GM21737 (cell line): ENCODE measurements around the gene PIAS1.
"Not testable (repeated sequence)": the region's sequence is repeated elsewhere in the genome, so short reads cannot be mapped to it uniquely, and the experiment has no call there.

ENCODE experiments used
- ATAC-seq: cut with Tn5 transposase; IDR thresholded peaks from one replicate; pipeline ENCODE4 v1.9.1; 2021; ENCODE audit warnings: mild to moderate bottlenecking, moderate library complexity; ENCODE audit not compliant: unreplicated experiment

Gene PIAS1

DNA sequence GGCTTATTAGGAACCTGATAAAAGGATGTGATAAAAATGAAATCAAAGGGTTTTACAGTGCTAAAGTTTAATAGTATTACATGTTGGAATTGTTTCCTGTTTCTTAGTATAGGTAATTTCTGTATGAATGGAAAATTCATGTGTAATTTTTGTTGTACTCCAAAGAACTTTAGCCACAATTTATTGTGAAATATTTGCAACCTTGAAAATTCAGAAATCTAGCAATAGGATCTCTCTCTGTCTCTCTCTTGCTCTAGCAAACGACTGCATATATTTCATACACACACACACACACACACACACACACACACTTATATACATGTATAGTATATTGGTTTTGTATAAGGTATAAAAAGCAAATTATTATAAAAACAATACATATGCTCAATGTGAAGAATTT lies 59.6 kb downstream of the PIAS1 start:
- ATAC-seq = no peak

DNA sequence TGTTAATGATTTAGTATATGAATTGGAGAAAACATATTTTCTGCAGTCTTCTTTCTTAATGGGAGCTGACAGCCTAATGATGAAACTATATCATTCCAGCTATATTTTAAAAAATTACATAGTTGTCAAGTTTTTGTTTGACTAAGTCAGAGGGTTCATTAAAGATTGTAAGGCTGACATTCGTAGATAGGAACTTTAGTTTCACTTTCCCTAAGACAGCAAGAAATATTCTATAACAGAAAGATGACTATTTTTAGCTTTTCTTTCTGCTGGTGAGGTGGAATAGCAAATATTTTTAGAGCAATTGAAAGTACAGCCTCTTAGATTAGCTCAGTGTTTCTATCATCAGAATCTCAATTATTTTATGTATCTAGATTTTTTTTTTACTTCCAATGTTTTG lies 60.2 kb downstream of the PIAS1 start:
- no peak for ATAC-seq

DNA sequence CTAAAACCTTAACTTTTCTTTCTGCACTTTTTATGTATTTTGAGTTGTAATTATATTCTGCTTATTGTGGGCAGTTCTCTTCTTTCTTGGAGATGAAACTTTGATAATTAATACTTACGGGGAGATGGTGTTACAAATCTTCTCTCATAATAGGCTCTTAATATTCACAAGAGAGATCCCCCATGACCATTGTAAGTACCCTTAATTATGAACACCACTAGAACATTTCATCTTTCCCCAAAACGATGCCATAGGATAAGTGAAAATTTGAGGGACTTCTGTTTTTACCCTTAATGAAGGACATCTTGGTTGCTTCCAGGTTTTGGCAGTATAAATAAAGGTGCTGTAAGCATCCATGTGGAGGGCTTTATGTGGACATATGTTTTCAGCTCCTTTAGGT lies 60.7 kb downstream of the PIAS1 start:
- ATAC-seq = no peak

DNA sequence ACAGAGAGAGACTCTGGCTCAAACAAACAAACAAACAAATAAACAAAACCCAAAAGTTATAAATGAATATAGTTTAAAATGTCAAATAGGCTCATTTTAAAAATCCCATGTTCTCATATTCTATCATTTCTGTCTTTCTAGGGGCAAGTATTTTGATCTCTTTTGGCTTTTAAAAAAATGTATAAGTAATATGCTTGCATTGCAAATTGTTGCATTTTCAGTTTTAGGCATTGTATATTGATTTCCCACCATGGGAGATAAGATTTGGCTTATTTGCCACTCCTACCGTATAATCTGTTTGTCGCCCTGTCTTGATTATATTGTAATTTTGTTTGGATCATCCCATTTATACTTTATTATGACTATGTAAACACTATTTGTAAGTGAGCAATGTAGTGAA lies 70.6 kb downstream of the PIAS1 start:
- no peak for ATAC-seq

DNA sequence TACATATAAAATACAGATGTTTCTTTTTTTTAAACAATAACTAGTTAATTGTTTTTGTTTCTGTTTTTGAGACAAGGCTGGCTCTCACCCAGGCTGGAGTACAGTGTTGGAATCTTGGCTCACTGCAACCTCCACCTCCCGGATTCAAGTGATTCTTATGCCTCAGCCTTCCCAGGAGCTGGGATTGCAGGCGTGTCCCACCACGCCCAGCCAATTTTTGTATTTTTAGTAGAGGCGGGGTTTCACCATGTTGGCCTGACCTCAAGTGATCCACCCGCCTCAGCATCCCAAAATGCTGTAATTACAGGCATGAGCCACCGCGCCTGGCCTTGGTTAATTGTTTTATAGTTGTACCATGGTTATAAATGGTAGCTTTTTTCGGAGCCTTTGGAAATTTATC lies 72.3 kb downstream of the PIAS1 start:
- no peak for ATAC-seq

DNA sequence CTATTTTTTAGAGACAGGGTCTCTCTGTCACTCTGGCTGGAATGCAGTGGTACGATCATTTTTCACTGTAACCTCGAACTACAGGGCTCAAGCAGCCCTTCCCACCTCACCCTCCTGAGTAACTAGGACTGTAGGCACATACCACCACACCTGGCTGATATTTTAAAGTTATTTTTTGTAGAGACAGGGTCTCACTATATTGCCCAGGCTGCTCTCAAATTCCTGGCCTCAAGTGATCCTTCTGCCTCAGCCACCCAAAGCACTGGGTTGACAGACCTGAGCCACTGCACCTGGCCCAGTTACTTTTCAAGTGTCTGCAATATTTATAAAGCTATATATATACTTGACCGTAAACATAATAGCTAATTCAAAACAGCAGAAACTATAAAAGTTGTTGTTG lies 75.0 kb downstream of the PIAS1 start:
- no peak for ATAC-seq

DNA sequence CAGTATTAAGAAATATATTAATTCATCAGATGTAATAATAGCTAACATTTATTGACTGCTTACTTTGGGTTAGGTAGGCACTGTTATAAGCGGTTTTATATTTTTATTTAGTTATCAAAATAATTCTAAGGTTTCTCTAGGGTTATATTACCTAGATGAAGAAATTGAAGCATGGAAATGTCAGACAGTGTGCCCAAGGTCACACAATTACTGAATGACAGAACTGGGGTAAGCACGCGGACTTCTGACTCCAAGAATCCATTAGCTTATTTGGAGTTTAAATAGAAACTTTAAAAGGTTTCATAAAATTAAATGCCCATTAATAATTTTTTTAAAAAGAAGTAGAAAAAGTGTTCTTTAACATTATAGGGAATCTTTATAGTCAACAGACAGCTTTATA lies 76.7 kb downstream of the PIAS1 start:
- no peak for ATAC-seq

DNA sequence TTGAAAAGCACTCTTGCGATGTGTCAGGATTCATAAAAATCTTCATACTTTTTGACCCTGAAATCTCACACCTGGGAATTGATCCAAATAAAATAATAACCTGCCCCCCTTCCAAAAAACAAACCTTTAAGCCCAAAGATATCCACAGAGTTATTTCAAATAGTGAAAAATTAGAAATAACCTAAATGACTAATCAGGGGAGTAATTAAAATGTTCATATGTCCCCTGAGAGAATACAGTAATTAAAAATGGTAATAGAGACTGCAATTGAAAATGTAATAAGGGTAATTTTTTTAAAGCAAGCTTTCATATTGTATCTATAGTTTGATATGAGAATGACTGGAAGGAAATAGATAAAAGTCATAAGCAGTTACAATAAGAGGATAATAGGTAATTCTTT lies 83.0 kb downstream of the PIAS1 start:
- ATAC-seq = no peak

DNA sequence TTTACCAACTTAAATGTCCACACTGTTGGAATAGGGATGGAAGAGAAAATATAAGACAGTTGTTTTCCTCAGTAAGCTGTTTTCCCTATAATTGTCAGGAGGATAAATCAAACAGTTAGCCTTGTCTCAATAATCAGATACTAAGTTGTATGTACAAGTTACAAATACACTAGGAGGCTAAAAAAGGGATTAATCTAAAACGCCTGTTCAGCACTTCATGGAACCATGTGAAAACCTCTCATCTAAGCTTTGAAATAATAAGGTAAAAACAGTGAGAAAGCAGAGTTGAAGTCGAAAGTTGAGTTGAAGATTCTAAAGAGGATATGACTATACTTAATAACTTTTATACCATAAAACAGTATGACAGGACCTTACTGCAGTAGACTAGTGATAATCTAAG lies 89.0 kb downstream of the PIAS1 start:
- no peak for ATAC-seq

DNA sequence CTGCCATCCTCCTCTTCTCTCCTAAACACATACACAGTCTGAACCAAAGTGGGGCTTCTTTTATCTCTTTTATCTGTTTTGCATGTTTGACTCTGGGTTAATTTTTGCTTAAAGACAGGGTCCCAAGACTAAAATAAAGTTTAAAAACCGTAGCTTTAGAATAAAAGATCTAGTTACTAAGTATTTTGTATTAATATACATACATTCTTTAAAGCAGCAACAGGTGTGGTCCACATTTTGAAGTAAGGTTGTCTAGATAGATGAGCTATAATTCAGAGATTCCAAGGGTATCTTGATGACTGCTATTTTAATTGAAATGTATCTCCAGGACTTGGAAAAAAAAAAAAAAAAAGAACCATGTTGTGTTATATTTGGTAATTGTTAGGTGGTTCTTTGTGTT lies 89.7 kb downstream of the PIAS1 start:
- no peak for ATAC-seq

DNA sequence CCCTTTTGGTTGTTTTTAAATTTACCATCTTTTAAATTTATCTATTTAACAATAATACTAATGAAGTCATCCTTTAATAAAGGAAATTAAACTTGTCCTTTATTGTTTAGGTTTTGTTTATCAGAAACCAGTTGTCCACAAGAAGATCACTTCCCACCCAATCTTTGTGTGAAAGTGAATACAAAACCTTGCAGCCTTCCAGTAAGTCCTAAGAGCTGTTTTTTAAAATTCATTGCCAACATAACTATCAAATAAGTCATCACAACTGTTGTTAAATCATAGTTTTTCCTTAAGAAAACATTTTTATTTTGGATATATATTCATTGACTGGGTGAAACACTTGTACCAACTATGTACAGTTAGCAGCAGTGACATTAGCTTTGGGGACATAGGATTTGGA lies 91.6 kb downstream of the PIAS1 start:
- no peak for ATAC-seq

DNA sequence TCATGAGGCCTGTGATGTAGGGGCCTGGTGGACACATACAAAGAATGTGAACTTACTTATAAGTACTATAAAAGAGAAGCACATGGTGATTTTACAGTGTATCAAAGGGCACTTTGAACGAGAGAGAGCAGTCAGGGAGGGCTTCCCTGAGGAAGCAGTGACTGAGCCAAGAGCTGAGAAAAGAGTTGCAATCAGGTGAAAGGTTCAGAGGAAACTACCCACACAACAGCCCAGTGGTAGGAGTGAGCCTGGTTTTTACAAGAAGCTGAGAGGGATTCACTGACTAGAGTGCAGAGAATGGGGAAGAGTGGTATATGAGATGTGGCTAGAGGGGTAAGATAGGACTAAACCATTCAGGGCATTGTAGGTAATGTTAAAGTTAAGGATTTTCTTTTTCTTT lies 93.9 kb downstream of the PIAS1 start:
- no peak for ATAC-seq

DNA sequence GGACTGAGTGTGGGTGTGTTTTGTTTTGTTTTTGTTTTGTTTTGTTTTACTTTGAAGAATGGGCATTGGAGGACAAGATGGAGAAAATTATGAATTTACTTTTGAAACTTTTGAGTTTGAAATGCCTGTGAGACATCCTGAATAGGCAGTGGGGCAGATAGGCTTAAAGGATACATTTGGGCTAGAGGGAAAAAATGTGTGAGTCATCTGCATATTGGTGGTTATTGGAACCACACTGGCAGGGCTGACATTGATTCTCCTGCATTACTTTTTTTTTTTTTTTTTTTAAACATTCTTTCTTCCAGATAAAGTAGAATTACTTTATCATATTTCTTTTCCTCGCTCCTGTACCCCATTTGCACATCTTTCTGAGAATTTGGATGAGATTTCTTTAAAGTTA lies 94.9 kb downstream of the PIAS1 start:
- no peak for ATAC-seq

DNA sequence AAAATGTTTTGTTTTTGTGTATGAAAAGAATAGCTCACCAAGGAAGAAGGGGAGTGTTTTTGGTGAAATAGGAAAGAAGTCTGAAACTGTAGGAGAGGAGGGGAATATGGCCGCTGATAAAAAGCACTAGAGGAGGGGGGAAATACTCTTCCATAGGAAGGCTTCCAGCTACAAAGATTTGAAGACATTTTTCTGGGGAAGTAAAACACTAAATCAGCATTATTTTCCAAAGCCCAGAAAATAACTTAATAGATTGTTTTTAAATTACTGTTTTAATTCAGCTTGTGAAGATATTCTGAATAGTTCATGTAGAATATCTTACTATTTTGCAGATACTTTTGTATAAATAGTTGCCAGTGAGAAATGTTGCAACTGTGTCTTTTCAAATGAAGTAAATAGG lies 96.1 kb downstream of the PIAS1 start:
- ATAC-seq = no peak

DNA sequence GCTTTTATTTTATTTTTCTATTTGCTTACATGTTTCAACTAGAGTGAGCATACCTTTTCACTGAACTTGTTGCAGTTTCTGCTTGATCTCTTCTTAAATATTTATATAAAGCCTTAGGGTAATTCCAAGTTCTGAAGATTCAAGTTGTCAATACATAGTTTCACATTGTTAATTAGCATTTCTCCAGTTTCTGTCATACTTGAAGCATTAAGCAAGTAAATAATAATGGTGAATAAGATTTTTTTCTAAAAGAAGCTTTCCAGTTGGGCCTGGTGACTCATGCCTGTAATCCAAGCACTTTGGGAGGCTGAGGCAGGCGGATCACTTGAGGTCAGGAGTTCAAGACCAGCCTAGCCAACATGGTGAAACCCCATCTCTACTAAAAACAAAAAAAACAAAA lies 97.2 kb downstream of the PIAS1 start:
- no peak for ATAC-seq

DNA sequence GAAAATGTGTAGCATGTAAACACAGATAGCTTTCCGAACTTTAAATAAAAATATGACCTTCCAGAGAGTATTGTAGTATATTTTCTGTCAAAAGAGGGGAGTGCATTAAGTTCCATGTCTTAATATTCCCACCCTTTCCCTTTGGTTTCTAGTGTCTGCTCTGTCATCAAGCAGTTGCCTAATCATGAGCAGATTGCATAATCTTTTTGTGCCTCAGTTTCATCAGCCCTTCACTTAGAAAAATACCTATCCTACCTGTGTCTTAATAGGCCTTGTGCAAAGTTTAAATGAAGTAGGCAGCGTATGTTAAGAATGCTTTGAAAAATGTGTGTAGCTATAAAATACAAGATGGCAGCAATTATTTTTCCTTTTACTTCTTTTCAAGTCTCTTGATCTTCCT lies 98.2 kb downstream of the PIAS1 start:
- no peak for ATAC-seq

DNA sequence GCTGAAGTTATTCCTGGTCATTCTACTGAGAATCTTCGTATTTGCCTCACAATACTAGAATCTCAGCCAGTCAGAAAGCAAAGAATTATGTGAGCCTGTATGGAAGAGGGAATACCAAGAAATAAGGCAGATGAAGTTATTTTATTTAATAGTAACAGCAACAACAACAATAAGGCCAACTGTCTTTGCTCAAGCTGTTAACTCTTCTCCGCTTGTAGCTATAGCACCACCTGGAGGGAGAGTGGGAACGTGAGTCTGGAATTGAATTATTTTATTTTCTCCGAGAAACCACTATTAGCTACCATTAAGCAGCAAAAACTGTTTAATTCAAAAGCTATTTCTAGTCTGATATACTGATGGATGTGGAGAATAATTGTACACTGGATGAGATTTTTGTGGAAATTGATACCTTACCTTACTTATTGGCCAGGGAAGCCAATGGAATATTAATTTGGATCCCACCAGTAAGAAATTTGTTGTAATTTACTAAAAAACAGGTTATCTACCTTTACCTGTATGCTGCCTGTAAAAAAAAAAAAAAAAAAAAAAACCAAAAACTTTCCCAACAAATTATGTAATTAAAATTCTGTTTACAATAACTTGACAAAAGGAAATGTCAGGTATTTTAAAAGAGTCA lies 100.9 kb downstream of the PIAS1 start:
- no peak for ATAC-seq

DNA sequence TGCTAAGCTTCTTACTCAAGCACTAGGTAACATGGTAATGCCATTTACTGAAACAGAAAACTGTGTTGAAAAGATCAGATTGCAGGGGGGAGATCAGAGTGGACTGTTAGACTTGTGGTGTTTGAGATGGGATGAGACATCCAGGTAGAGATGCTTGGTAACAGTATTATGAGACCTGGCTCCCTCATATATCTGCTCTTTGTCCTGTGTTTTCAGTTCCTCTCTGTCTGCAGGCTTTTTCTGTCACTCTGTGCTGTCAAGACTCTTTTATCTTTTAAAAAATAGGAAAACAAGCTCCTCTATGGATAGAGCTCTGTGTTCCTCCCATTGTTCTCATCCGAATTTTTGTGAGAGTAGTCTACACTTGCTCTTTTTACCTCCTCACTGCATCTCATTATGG lies 103.0 kb downstream of the PIAS1 start:
- ATAC-seq = no peak

DNA sequence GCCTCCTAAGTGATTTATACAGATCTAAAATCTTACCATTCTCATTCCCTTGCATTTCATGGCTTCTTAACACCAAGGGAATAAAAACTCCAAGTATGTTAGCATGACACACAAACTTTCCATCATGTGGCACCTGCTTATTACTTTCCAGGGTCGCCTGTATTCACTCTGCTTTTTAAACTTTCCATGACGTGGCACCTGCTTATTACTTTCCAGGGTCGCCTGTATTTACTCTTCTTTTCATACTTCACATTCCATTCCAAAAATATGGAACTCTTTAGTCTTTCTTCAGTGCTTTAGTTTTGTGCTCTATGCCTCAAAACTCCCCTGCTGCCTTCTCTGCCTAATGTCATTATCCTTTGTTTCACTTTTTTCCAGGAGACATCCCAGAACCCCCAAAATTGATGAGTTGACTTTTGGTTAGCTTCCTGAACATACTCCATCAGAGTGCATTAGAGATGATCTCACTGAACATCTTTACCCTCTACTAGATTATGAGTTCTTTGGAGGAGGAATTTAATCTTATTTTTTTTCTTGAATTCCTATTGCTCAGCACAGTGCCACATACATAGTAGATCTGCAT lies 104.0 kb downstream of the PIAS1 start:
- ATAC-seq = no peak

DNA sequence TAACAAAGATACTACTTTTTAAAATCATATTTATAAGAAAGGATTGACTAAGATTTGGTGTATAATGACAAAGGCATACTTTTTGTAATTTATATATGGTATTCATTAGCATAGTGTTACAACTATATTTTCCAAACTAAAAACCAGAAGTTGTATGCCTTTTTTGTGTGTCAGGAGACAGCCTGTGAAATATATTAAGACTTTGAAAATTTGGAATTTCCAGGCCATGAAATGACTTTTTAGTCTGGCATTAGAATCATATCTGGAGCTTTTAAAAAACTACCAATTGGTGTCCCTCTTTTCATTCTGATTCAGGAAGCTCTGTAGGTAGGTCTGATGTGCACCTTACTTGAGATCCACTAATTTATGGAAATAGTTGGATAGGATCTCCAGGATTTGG lies 109.1 kb downstream of the PIAS1 start:
- ATAC-seq = no peak

DNA sequence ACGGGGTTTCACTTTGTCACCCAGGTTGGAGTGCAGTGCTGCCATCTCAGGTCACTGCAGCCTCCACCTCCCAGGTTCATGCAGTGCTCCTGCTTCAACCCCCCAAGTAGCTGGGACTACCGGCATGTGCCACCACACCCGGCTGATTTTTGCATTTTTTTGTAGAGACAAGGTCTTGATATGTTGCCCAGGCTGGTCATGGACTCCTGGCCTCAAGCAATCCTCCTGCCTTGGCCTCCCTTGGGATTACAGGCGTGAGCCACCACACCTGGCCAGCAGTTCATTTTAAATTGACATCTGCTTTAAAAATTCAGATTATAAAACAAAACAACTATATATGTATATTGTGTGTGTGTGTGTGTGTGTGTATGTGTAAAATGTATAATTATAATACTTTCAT lies 112.7 kb downstream of the PIAS1 start:
- no peak for ATAC-seq

DNA sequence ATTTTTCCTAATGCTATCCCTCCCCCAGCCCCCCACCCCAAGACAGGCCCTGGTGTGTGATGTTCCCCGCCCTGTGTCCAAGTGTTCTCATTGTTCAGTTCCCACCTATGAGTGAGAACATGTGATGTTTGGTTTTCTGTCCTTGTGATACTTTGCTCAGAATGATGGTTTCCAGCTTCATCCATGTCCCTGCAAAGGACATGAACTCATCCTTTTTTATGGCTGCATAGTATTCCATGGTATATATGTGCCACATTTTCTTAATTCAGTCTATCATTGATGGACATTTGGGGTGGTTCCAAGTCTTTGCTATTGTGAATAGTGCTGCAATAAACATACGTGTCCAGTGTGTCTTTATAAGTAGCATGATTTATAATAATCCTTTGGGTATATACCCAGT lies 117.9 kb downstream of the PIAS1 start:
- ATAC-seq = not testable (repeated sequence)

DNA sequence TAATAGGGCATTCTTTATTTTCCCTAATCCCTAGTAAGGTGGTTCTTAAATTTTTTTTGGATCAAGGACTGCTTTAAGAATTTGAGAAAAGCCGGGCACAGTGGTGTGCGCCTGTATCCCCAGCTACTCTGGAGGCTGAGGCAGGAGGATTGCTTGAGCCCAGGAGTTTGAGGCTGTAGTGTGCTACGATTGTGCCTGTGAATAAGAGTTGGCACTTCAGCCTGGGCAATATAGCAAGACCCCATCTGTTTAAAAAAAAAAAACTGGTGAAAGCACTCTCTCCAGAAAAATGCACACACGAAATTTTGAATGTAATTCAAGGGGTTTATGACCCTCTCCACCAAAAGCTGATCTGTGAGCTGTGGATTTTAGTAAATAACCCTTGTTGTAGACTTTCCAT lies 119.0 kb downstream of the PIAS1 start:
- no peak for ATAC-seq
